Nephron (organoid): ENCODE measurements around the gene DSC2.
A peak's percentile ranks its signal among the peaks of the same experiment; 100 is the strongest.

Experiments used
- H3K27ac Mint-ChIP-seq, 3 experiments: 2 replicates each; pipeline ENCODE4 v1.8.0; 2020; ENCODE audit warnings: mixed read lengths in 3 of 3, mild to moderate bottlenecking in 2 of 3, moderate library complexity in 1 of 3
- H3K27me3 Mint-ChIP-seq: 2 replicates; pipeline ENCODE4 v1.8.0; 2021; ENCODE audit warnings: low read depth, mild to moderate bottlenecking, moderate library complexity, mixed read lengths
- H3K36me3 Mint-ChIP-seq: 2 replicates; pipeline ENCODE4 v1.8.0; 2020; ENCODE audit warnings: low read depth, mixed read lengths
- H3K4me1 Mint-ChIP-seq: 2 replicates; pipeline ENCODE4 v1.8.0; 2020; ENCODE audit warnings: mixed read lengths
- H3K4me3 Mint-ChIP-seq, 3 experiments: 2 replicates each; pipeline ENCODE4 v1.8.0; 2020; ENCODE audit warnings: mild to moderate bottlenecking in 3 of 3, mixed read lengths in 3 of 3, moderate library complexity in 2 of 3
- H3K9me3 Mint-ChIP-seq: 2 replicates; pipeline ENCODE4 v1.8.0; 2020; ENCODE audit warnings: mixed read lengths
- CTCF ChIP-seq, 3 experiments: fragments of 200-600 bp; sonication (generic); IDR thresholded peaks; one replicate each; pipeline ENCODE4 v1.5.0; 2021; ENCODE audit warnings: antibody characterized with exemption in 3 of 3; ENCODE audit not compliant: unreplicated experiment in 3 of 3

DSC2 gene

GRCh38 chr18:31112804-31113203 lies 10.6 kb upstream of the DSC2 start:
- Mint-ChIP-seq H3K27ac (no peak overlapping the region), H3K27me3 (no peaks in the 10 kb centered on the region), H3K36me3 (no peaks in the 10 kb centered on the region), H3K9me3 (no peaks in the 10 kb centered on the region), H3K4me1 (no peaks in the 10 kb centered on the region), H3K4me3 (no peak overlapping the region)
- TF ChIP-seq CTCF (IDR thresholded peaks at IDR 0.05; ENCODE audit: unreplicated experiment in 3 of 3), result no peak

GRCh38 chr18:31105733-31106132 lies 3.5 kb upstream of the DSC2 start:
- no peak for TF ChIP-seq CTCF (IDR thresholded peaks at IDR 0.05; ENCODE audit: unreplicated experiment in 3 of 3)
- no peak overlapping the region for H3K4me3 Mint-ChIP-seq
- no peak overlapping the region for H3K27ac Mint-ChIP-seq
- no peaks in the 10 kb centered on the region for H3K36me3 Mint-ChIP-seq
- no peaks in the 10 kb centered on the region for H3K9me3 Mint-ChIP-seq
- peaks cover 26% of the 10 kb centered on the region for H3K27me3 Mint-ChIP-seq
- H3K4me1 Mint-ChIP-seq, result peaks cover 1% of the 10 kb centered on the region

- H3K27ac Mint-ChIP-seq, result no peak overlapping the region
- H3K36me3 Mint-ChIP-seq, result no peaks in the 10 kb centered on the region
- H3K4me3 Mint-ChIP-seq, result no peak overlapping the region
- H3K27me3 Mint-ChIP-seq, result peaks cover 38% of the 10 kb centered on the region
- H3K9me3 Mint-ChIP-seq, result no peaks in the 10 kb centered on the region
- no peak for TF ChIP-seq CTCF (IDR thresholded peaks at IDR 0.05; ENCODE audit: unreplicated experiment in 3 of 3)
- H3K4me1 Mint-ChIP-seq, result peaks cover 8% of the 10 kb centered on the region
These were observed 2.2 kb upstream of the DSC2 start for GRCh38 chr18:31104444-31104843.

GRCh38 chr18:31103423-31103822 lies 1.2 kb upstream of the DSC2 start:
- Mint-ChIP-seq H3K27me3 (peaks cover 45% of the 10 kb centered on the region), H3K36me3 (no peaks in the 10 kb centered on the region), H3K27ac (peak overlapping the region; percentile 13 to 85 (median 31)), H3K9me3 (no peaks in the 10 kb centered on the region), H3K4me3 (peak overlapping the region; percentile 82 to 92 (median 87)), H3K4me1 (peaks cover 13% of the 10 kb centered on the region)
- no peak for TF ChIP-seq CTCF (IDR thresholded peaks at IDR 0.05; ENCODE audit: unreplicated experiment in 3 of 3)

GRCh38 chr18:31102941-31103340 lies 720 bp upstream of the DSC2 start:
- Mint-ChIP-seq H3K27ac (peak overlapping the region; percentile 13 to 94 (median 85)), H3K9me3 (no peaks in the 10 kb centered on the region), H3K27me3 (peaks cover 45% of the 10 kb centered on the region), H3K4me3 (peak overlapping the region; percentile 82 to 92 (median 87)), H3K4me1 (peaks cover 13% of the 10 kb centered on the region), H3K36me3 (no peaks in the 10 kb centered on the region)
- no peak for TF ChIP-seq CTCF (IDR thresholded peaks at IDR 0.05; ENCODE audit: unreplicated experiment in 3 of 3)

GRCh38 chr18:31101183-31102024 lies 817 bp downstream of the DSC2 start:
- peaks cover 45% of the 10 kb centered on the region for H3K27me3 Mint-ChIP-seq
- peaks cover 13% of the 10 kb centered on the region for H3K4me1 Mint-ChIP-seq
- H3K4me3 Mint-ChIP-seq, result peak overlapping the region; percentile 82 to 92 (median 87)
- H3K9me3 Mint-ChIP-seq, result no peaks in the 10 kb centered on the region
- peak in 2 of 3 experiments; percentile 13 to 38 for TF ChIP-seq CTCF (IDR thresholded peaks at IDR 0.05; ENCODE audit: unreplicated experiment in 3 of 3)
- peaks cover 3% of the 10 kb centered on the region for H3K36me3 Mint-ChIP-seq
- H3K27ac Mint-ChIP-seq, result peak overlapping the region; percentile 75 to 85 (median 79)
